ENCODE measurements around the gene GRM7. TPM values are rescaled to one million over a fixed set of nuclear protein-coding genes. Genes with fewer than 3 reads are reported as not detected.

GRM7 gene
- total and polyA plus RNA-seq, 9 of the 15 experiments (the other 6 are each of a cell fraction or from before 2014, with no cell fraction given), result not detected

- TF ChIP-seq CEBPG (CRISPR knock-in tag; IDR thresholded peaks at IDR 0.05) (no peak), CEBPG (tag; conservative IDR thresholded peaks at IDR 0.05 in 1 of 2, IDR thresholded peaks at IDR 0.05 in 1 of 2) (peak in 1 of 2 experiments; percentile 84; a peak in 2 of 4 replicates), ZNF395 (CRISPR knock-in tag; IDR thresholded peaks at IDR 0.05) (no peak), KDM4B (IDR thresholded peaks at IDR 0.05; ENCODE audit: borderline replicate concordance in 2 of 2, low read depth in 1 of 2) (no peak), ARID2 (IDR thresholded peaks at IDR 0.05) (no peak)
These were observed 876.3 kb downstream of the GRM7 start (continued) for GRCh38 chr3:7737263-7737662.

GRCh38 chr3:7739754-7740153 lies 878.8 kb downstream of the GRM7 start:
- H3K27ac ChIP-seq (ENCODE audit: extremely low read depth, low read depth, low read length), result no peak overlapping the region
- H3K9me1 ChIP-seq (ENCODE audit: control insufficient read depth, insufficient read depth, low read length), result no peaks in the 10 kb centered on the region
- H3K4me3 ChIP-seq, result no peak overlapping the region
- no peaks in the 10 kb centered on the region for H4K20me1 ChIP-seq (replicated peaks; ENCODE audit: control insufficient read depth, insufficient read depth, low read length)
- H3K79me2 ChIP-seq (ENCODE audit: control insufficient read depth, insufficient read depth, low read length), result no peaks in the 10 kb centered on the region
- H2AFZ ChIP-seq (ENCODE audit: low read depth, low read length), result no peak overlapping the region
- 0% methylated on average over 2 of the region's 2 CpGs for WGBS (ENCODE audit: insufficient coverage, low coverage, missing lambda C conversion rate)
- H3K27me3 ChIP-seq (ENCODE audit: control insufficient read depth in 2 of 2, insufficient read depth in 2 of 2, low read length in 2 of 2), result no peaks in the 10 kb centered on the region
- TF ChIP-seq KAT8 (IDR thresholded peaks at IDR 0.05; ENCODE audit: low read depth) (no peak), IFI16 (CRISPR knock-in tag; IDR thresholded peaks at IDR 0.05) (no peak), NR4A1 (CRISPR knock-in tag; IDR thresholded peaks at IDR 0.05) (no peak), NR4A1 (tag; IDR thresholded peaks at IDR 0.05) (no peak), SIRT6 (IDR thresholded peaks at IDR 0.05; ENCODE audit: low read depth, low read length) (no peak), KDM4B (IDR thresholded peaks at IDR 0.05; ENCODE audit: borderline replicate concordance in 2 of 2, low read depth in 1 of 2) (no peak), SETDB1 (IDR thresholded peaks at IDR 0.05; ENCODE audit: low read length) (no peak), FOXK1 (CRISPR knock-in tag; IDR thresholded peaks at IDR 0.05; ENCODE audit: borderline replicate concordance) (no peak), CCNT2 (IDR thresholded peaks at IDR 0.05; ENCODE audit: borderline replicate concordance, extremely low read depth, insufficient read length, low read depth, low read length) (no peak), E2F5 (CRISPR knock-in tag; IDR thresholded peaks at IDR 0.05) (no peak), CTBP1 (IDR thresholded peaks at IDR 0.05; ENCODE audit: borderline replicate concordance) (no peak), MCM2 (IDR thresholded peaks at IDR 0.05; ENCODE audit: low read depth) (no peak), SMAD2 (IDR thresholded peaks at IDR 0.05; ENCODE audit: low read depth, low read length) (no peak), MAFF (IDR thresholded peaks at IDR 0.05; ENCODE audit: low read length) (no peak), EGR1 (conservative IDR thresholded peaks at IDR 0.05) (no peak)
- H3K36me3 ChIP-seq (ENCODE audit: control insufficient read depth, insufficient read depth, low read length), result no peaks in the 10 kb centered on the region
- intact Hi-C loops (cut with micrococcal nuclease), result no loop called here
- no peaks in the 10 kb centered on the region; the same call in 1 of the 2 replicates for H3K9me3 ChIP-seq (replicated peaks; ENCODE audit: control insufficient read depth, insufficient read depth, low read depth, low read length)
- ChIA-PET CTCF (ENCODE audit: low intra/inter-chr PET ratio) (no interaction called here), POLR2A (no interaction called here)
- ATAC-seq (no peak), DNase-seq (ENCODE audit: extremely low read depth in 1 of 4, low spot score in 3 of 4) (no peak), FAIRE-seq (no peak)
- no TSS peak for BruUV-seq (replicated peaks)
- no peak overlapping the region for H3K9ac ChIP-seq (ENCODE audit: insufficient read depth in 1 of 2, low read depth in 2 of 2, low read length in 2 of 2)
- in situ Hi-C loops (cut with MboI), result no loop called here
- no peaks in the 10 kb centered on the region for H3K4me1 ChIP-seq (replicated peaks in 1 of 2; ENCODE audit: control insufficient read depth in 2 of 2, insufficient read depth in 2 of 2, low read length in 2 of 2)
- H3K4me2 ChIP-seq (ENCODE audit: insufficient read depth, low read length), result no peak overlapping the region

Data from K562 (cell line).